ENCODE data around the gene XPR1. TPM values are rescaled to one million over a fixed set of nuclear protein-coding genes. Genes with fewer than 3 reads are reported as not detected.
"Not testable (repeated sequence)": the region's sequence is repeated elsewhere in the genome, so short reads cannot be mapped to it uniquely, and the experiment has no call there.

XPR1 gene
- polyA plus RNA-seq, 1 donor (not counting 4 experiments of a cell fraction or from before 2014, with no cell fraction given): 40.0 TPM

DNA sequence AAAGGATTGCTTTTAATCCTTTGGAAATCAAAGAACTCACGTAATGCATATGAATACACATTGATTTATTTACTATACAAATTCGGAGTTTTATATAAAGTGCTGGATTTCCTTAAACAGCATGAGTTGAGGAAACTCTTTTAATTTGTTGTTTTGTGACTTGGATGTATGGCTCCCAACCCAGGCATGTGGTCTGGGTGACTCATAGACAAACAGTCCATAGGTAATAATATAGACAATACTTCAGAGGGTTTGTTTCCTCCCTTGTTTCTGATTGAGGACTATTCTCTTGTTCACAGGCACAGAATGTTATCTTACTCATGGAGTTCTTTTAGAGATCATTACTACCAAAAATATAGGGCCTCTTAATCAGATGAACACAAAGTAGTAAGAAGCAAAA lies 43.8 kb downstream of the XPR1 start:
- FAIRE-seq (no peak), DNase-seq (ENCODE audit: low read depth, low spot score) (no peak)
- Histone ChIP-seq H3K27ac (ENCODE audit: control insufficient read depth, insufficient read depth, low read length) (no peak overlapping the region), H3K4me2 (ENCODE audit: control insufficient read depth, extremely low read depth, insufficient read depth, low read depth, low read length) (no peak overlapping the region), H3K9me1 (ENCODE audit: control insufficient read depth, extremely low read depth, insufficient read depth, low read length) (no peaks in the 10 kb centered on the region), H2AFZ (ENCODE audit: control insufficient read depth, low read length) (no peak overlapping the region), H3K4me1 (ENCODE audit: control insufficient read depth, extremely low read depth, insufficient read depth, low read length) (peaks cover 5% of the 10 kb centered on the region), H4K20me1 (ENCODE audit: control insufficient read depth, extremely low read depth, insufficient read depth, low read length) (no peaks in the 10 kb centered on the region), H3K4me3 (ENCODE audit: control insufficient read depth in 2 of 3, extremely low read depth in 1 of 3, insufficient read depth in 2 of 3, low read depth in 1 of 3, low read length in 3 of 3) (no peak overlapping the region), H3K27me3 (ENCODE audit: control insufficient read depth, extremely low read depth, insufficient read depth, low read length) (no peaks in the 10 kb centered on the region), H3K36me3 (ENCODE audit: control insufficient read depth in 2 of 2, extremely low read depth in 1 of 2, insufficient read depth in 2 of 2, low read length in 2 of 2) (no peaks in the 10 kb centered on the region), H3K9ac (ENCODE audit: control insufficient read depth, extremely low read depth, insufficient read depth, low read length) (no peak overlapping the region), H3K9me3 (ENCODE audit: control insufficient read depth, low read depth, low read length) (no peaks in the 10 kb centered on the region), H3K79me2 (ENCODE audit: control insufficient read depth, insufficient read depth, low read length) (peaks cover 13% of the 10 kb centered on the region)
- TF ChIP-seq, protein P1, sequence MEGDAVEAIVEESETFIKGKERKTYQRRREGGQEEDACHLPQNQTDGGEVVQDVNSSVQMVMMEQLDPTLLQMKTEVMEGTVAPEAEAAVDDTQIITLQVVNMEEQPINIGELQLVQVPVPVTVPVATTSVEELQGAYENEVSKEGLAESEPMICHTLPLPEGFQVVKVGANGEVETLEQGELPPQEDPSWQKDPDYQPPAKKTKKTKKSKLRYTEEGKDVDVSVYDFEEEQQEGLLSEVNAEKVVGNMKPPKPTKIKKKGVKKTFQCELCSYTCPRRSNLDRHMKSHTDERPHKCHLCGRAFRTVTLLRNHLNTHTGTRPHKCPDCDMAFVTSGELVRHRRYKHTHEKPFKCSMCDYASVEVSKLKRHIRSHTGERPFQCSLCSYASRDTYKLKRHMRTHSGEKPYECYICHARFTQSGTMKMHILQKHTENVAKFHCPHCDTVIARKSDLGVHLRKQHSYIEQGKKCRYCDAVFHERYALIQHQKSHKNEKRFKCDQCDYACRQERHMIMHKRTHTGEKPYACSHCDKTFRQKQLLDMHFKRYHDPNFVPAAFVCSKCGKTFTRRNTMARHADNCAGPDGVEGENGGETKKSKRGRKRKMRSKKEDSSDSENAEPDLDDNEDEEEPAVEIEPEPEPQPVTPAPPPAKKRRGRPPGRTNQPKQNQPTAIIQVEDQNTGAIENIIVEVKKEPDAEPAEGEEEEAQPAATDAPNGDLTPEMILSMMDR (optimal IDR thresholded peaks at IDR 0.05 in 1 of 3, IDR thresholded peaks at IDR 0.05 in 1 of 3, conservative IDR thresholded peaks at IDR 0.05 in 1 of 3; ENCODE audit: extremely low read depth in 1 of 3, insufficient read depth in 2 of 3, low read length in 3 of 3): no peak
- no peak for TF ChIP-seq EZH2 (IDR thresholded peaks at IDR 0.05; ENCODE audit: low read length)
- dilution Hi-C loops (cut with MboI; ENCODE audit: extremely low pct_ligation_motif_present, low sequenced_read_pairs): no loop called here

DNA sequence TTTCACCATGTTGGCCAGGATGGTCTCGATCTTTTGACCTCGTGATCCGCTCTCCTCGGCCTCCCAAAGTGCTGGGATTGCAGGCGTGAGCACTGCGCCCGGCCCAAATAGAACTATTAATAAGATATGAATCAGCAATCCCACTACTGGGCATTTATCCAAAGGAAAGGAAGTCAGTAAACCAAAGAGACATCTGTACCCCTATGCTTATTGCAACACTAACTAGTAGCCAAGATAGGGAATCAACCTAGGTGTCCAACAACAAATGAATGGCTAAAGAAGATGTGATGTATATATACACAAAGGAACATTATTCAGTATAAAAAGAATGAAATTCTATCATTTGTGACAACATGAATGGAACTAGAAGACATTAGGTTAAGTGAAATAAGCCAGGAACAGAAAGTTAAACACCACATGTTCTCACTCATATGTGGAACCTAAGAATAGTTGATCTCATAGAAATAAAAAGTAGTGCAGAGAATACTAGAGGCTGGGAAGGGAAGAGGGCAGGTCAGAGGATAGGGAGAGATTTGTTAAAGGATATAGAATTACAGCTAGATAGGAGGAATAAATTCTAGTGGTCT lies 48.8 kb downstream of the XPR1 start:
- no peak overlapping the region for H3K27ac ChIP-seq (ENCODE audit: control insufficient read depth, insufficient read depth, low read length)
- no peak for TF ChIP-seq EZH2 (IDR thresholded peaks at IDR 0.05; ENCODE audit: low read length)
- TF ChIP-seq, protein P1 (optimal IDR thresholded peaks at IDR 0.05 in 1 of 3, IDR thresholded peaks at IDR 0.05 in 1 of 3, conservative IDR thresholded peaks at IDR 0.05 in 1 of 3; ENCODE audit: extremely low read depth in 1 of 3, insufficient read depth in 2 of 3, low read length in 3 of 3): no peak
- H2AFZ ChIP-seq (ENCODE audit: control insufficient read depth, low read length): no peak overlapping the region
- no peaks in the 10 kb centered on the region for H3K36me3 ChIP-seq (ENCODE audit: control insufficient read depth in 2 of 2, extremely low read depth in 1 of 2, insufficient read depth in 2 of 2, low read length in 2 of 2)
- FAIRE-seq: no peak
- no peaks in the 10 kb centered on the region for H4K20me1 ChIP-seq (ENCODE audit: control insufficient read depth, extremely low read depth, insufficient read depth, low read length)
- H3K4me2 ChIP-seq (ENCODE audit: control insufficient read depth, extremely low read depth, insufficient read depth, low read depth, low read length): no peak overlapping the region
- H3K9me3 ChIP-seq (ENCODE audit: control insufficient read depth, low read depth, low read length): no peaks in the 10 kb centered on the region
- no peak for DNase-seq (ENCODE audit: low read depth, low spot score)
- dilution Hi-C loops (cut with MboI; ENCODE audit: extremely low pct_ligation_motif_present, low sequenced_read_pairs): no loop called here
- H3K4me1 ChIP-seq (ENCODE audit: control insufficient read depth, extremely low read depth, insufficient read depth, low read length): peaks cover 3% of the 10 kb centered on the region
- H3K9ac ChIP-seq (ENCODE audit: control insufficient read depth, extremely low read depth, insufficient read depth, low read length): no peak overlapping the region
- no peak overlapping the region for H3K4me3 ChIP-seq (ENCODE audit: control insufficient read depth in 2 of 3, extremely low read depth in 1 of 3, insufficient read depth in 2 of 3, low read depth in 1 of 3, low read length in 3 of 3)
- H3K27me3 ChIP-seq (ENCODE audit: control insufficient read depth, extremely low read depth, insufficient read depth, low read length): no peaks in the 10 kb centered on the region
- H3K9me1 ChIP-seq (ENCODE audit: control insufficient read depth, extremely low read depth, insufficient read depth, low read length): no peaks in the 10 kb centered on the region
- peaks cover 5% of the 10 kb centered on the region for H3K79me2 ChIP-seq (ENCODE audit: control insufficient read depth, insufficient read depth, low read length)

DNA sequence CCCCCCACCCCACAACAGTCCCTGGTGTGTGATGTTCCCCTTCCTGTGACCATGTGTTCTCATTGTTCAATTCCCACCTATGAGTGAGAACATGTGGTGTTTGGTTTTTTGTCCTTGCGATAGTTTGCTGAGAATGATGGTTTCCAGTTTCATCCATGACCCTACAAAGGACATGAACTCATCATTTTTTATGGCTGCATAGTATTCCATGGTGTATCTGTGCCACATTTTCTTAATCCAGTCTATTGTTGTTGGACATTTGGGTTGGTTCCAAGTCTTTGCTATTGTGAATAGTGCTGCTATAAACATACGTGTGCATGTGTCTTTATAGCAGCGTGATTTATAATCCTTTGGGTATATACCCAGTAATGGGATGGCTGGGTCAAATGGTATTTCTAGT lies 51.3 kb downstream of the XPR1 start:
- H3K36me3 ChIP-seq (ENCODE audit: control insufficient read depth in 2 of 2, extremely low read depth in 1 of 2, insufficient read depth in 2 of 2, low read length in 2 of 2); H3K27ac ChIP-seq (ENCODE audit: control insufficient read depth, insufficient read depth, low read length); FAIRE-seq; dilution Hi-C loops (cut with MboI; ENCODE audit: extremely low pct_ligation_motif_present, low sequenced_read_pairs); H4K20me1 ChIP-seq (ENCODE audit: control insufficient read depth, extremely low read depth, insufficient read depth, low read length); H3K4me2 ChIP-seq (ENCODE audit: control insufficient read depth, extremely low read depth, insufficient read depth, low read depth, low read length); DNase-seq (ENCODE audit: low read depth, low spot score); H3K9ac ChIP-seq (ENCODE audit: control insufficient read depth, extremely low read depth, insufficient read depth, low read length); H3K79me2 ChIP-seq (ENCODE audit: control insufficient read depth, insufficient read depth, low read length); H3K9me1 ChIP-seq (ENCODE audit: control insufficient read depth, extremely low read depth, insufficient read depth, low read length); H3K9me3 ChIP-seq (ENCODE audit: control insufficient read depth, low read depth, low read length); H3K4me1 ChIP-seq (ENCODE audit: control insufficient read depth, extremely low read depth, insufficient read depth, low read length); H3K27me3 ChIP-seq (ENCODE audit: control insufficient read depth, extremely low read depth, insufficient read depth, low read length); H3K4me3 ChIP-seq (ENCODE audit: control insufficient read depth in 2 of 3, extremely low read depth in 1 of 3, insufficient read depth in 2 of 3, low read depth in 1 of 3, low read length in 3 of 3); H2AFZ ChIP-seq (ENCODE audit: control insufficient read depth, low read length): not testable (repeated sequence)

All from keratinocyte (primary cell).